NCI-H1092 (cell line): Measurements from ENCODE around the gene ZFP92.

Experiments used
- DNase-seq: peaks from one replicate; lab custom pipeline; 2025; lab: John Stamatoyannopoulos, UW

ZFP92 gene

DNA sequence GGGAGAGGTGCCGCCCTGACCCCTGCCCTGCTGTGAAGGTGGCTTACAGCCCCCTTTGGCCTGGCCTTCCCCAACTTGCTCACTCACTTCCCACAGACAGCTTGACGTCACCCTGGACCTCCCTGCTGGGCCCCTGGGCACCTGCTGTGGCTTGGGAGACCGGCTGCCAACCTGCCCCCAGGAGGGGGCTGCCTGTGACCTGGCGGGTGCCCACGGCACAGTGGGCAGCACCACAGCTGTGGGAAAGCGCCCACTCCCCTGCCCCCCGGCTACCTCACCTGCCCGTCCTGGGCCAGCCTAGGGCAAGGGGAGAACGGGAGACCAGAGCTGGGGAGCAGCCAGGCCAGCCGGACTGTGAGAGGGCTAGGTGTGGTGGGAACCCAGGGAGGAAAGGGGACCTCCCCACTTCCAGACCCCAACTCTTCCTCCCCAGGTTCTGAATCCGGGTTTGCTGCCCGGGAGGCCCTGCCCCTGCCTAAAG is 2.4 kb upstream of the ZFP92 start:
- DNase-seq: no peak

DNA sequence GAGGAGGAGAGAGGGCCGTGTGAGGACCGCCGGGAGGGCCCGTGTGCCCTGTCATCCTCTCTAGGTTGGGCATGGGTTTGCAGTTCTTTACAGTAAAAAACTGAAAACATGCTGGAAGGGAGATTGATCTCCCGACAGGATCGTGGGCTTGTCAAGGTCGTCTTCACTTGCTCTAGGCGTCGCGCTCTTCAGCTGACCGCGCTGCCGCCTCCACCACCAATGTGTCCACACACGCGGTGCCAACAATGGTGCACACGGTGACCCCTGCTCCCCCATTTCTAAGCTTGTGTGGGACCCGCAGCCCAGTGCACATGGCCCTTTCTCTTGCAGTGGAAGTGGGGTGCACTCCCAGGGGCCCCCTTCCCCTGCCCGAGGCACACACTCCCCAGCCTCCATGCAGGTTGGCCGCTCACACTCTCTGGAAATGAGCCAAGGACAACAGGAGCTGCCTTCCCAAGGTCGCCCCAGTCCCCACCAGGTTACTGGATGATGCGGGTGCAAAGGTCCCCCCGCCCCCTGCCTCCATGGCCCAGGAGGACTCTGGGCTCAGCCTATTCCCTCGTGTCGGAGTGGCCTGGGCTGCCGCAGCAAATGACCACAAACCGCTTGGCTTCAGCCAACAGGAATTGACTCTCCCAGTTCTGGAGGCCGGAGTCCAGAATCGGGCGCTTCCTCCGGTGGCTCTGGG is 1.7 kb upstream of the ZFP92 start:
- no peak for DNase-seq

DNA sequence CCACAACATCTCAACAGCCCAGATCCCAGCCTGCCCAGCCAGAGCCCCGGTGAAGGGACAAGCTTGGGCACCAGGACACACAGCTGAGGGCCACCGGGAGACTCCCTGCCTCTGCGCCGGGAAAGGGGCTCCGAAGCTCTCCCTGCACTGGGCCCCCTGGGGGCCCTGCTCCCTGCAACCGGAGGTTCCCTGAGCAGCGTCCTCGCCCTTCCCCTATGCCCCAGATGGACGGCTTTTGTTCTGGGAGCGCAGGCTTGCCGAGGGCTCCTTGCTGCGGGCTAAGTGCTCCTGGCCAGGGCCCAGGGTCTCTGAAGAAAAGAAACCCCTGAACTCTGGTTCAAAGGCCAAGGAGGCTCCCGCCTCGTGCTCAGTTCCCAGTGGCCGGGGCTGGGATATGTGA is 899 bp upstream of the ZFP92 start:
- DNase-seq: no peak

DNA sequence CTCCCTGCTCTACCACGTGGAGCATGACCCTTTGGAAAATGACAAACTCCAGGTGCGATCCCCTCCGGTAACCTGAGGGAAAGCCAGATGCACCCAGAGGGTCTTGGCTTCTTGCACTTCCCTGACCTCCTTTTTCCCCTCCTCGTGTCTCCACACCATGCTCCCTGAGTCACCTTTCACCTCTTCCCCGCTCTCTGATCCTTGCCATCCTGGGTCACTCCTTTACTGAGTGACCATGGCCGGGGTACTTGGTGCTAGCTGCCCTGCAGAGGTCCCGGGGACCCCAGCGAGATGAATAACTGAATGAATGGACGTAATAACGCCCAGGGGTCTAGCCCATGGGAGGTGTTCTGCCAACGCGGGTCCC is 401 bp upstream of the ZFP92 start:
- DNase-seq: no peak

DNA sequence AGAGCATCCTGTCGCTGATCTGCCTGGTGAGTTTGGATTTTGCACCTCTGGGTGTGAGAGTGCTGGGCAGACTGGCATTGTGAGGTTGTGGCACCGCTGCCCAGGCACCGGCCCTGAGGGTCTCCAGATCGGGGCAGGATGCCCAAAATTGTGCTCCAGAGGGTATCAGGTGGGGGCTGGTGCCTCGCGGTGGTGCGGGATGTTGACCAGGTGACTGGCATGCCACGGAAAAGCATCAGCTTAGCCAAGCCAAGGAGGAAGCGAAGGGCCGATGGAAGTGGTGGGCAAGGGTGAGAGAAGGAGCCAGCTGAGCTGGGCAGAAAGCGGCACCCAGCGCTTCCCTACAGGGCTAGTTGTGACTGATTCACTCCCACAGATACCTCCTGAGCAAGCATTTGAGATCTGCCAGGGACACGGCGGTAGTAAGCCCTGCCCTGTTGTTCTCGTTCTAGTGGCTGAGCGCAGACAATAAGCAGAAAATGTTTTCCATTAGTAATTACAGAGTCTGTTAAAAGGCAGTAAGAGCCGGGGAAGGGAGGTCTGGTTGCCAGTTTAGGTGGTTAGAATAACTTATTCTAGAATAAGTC is 809 bp downstream of the ZFP92 start:
- no peak for DNase-seq

DNA sequence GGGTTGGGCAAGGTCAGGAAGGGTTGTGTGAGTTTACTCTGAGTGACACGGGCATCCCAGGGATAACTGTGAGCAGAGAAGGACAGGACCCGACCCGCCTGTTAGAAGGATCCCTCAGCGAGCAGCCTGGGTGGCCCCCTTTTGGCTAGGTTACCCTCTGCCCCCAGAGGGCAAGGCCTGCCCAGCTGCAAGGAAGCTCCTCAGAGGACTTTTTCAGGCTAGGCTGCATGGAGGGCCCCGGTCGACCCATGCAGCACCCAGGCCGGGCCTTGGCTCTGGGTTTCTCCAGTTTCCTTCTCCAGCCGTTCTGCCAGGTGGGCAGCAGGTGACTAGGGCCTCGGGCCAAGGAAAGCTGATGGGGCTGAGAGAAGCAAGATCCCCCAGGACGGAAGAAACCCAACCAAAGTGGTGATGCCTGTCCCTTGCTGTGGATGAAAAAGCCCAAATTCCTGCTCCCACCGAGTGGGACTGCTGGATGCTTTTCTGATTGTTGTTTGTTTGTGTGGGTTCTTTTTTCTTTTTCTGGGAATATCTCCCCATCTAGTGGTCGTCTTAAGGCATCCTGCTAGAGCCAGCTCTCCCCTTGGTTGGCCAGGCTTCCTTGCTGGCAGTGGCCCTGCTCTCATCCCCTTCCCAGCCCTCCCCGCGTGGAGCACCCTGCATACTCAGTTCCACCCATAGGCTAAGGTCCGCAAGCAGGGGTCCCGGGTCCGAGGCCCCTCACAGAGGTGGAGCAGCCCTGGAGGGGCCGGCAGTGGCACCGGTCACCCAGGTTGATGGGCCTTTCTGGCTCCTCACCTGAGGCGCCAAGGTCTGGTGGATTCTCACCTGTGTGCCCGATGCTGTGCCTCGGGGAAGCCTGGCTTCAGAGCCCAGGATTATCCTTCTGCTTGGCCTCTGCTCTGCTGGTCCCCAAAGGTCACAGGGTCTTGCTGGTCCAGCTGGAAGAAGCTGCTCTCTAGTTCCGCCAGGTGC is 1.8 kb downstream of the ZFP92 start:
- DNase-seq: no peak

DNA sequence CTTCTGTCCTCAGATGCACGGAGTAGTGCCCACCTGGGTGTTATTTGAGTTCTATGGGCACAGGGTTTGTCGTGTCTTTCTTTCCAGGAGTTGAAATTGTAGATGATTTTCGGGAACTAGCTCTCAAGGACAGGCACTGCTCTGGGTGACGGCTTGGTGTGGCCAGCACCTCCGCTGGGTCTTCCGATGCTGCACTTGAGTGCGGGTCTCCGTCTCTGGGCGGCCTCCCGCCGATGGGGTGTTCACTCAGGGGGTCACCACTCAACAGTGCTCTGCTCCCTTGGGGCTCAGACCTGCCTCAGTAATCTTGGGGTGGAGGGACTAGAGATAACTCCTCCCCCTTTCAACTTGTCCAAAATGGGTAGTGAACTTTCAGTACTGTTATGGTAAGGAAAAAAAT is 2.5 kb downstream of the ZFP92 start:
- DNase-seq: no peak

DNA sequence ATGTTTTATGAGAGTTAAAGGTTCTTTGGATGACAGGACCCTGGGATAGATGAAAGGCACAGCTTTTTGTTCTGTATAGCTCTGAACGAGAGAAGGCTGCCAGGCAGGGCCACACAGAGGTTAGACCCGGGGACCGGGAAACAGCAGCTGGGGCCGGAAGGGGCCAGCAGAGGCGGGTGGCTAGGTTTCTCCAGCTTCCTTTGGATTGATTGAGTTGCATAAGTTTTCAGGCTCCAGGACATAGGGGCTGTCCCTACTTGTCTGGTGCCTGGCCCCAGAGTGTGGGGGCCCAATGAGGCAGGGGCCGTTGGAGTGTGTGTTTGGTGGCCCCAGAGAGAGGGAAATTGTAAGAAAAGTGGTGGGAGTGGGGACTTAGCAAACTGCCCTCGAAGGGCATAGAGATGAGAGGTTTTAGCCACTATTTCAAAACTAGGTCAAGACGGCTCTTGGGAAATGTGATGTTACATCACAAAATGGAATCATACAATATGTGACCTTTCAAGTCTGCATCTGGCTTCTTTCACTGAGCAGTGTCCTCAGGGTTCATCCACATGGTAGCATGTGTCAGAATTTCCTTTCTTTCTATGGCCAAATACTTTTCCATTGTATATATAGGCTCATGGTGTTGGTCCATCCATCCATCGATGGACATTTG is 3.7 kb downstream of the ZFP92 start:
- no peak for DNase-seq

DNA sequence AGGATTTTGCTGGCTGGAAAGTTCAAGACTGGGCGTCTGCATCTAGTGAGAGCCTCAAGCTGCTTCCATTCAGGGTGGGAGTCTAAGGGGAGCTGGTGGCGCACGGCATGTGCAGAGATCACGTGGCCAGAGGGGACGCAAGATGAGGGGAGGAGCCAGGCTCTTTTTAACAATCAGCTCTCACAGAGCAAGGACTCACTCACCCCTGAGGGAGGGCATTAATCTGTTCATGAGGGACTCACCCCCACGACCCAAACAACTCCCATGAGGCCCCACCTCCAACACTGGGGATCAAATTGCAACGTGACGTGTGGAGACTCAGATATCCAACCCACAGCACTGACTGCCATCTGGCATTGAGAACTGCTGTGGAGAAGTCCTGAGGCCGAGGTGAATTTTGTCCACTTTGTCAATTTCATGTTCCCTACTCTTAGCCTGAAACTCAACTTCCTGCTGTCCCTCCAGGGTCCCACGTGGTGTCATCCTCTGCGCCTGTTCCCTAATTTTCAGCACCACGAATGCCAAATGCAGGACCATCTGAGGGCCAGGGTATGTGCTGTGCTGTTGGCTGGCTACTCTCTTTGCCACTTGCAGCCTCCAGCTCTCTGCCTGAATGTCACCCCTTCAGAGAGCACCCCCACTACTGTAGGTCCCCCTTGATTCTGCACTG is 5.6 kb downstream of the ZFP92 start:
- no peak for DNase-seq

DNA sequence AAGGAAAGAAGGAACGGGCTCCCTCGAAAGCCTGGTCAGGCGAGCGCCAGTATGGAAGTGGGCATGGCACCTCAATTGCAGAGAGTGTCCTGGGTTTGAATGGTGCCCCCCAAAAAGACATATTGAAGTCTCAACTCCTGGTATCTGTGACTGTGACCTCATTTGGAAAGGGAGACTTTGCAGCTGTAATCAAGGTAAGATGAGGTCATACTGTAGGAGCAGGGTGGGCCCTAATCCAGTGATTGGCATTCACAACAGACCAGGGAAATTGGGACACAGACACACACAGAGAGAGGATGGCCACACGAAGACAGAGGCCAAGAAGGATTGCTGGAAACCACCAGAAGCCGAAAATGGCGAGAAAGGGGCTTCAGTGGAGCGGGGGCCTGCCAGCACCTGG is 6.4 kb downstream of the ZFP92 start:
- DNase-seq: no peak

DNA sequence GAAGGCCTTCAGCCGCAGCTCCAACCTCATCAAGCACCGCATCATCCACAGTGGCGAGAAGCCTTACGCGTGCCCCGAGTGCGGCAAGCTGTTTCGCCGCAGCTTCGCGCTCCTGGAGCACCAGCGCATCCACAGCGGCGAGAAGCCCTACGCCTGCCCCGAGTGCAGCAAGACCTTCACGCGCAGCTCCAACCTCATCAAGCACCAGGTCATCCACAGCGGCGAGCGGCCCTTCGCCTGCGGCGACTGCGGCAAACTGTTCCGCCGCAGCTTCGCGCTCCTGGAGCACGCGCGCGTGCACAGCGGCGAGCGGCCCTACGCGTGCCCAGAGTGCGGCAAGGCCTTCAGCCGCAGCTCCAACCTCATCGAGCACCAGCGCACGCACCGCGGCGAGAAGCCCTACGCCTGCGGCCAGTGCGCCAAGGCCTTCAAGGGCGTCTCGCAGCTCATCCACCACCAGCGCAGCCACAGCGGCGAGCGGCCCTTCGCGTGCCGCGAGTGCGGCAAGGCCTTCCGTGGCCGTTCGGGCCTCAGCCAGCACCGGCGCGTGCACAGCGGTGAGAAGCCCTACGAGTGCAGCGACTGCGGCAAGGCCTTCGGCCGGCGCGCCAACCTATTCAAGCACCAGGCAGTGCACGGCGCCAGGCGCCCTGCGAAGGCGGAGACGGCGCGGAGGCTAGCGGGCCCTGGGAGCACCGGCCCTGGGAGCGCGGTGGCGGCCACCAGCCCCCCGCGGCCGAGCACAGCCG is 9.8 kb downstream of the ZFP92 start:
- DNase-seq: no peak

DNA sequence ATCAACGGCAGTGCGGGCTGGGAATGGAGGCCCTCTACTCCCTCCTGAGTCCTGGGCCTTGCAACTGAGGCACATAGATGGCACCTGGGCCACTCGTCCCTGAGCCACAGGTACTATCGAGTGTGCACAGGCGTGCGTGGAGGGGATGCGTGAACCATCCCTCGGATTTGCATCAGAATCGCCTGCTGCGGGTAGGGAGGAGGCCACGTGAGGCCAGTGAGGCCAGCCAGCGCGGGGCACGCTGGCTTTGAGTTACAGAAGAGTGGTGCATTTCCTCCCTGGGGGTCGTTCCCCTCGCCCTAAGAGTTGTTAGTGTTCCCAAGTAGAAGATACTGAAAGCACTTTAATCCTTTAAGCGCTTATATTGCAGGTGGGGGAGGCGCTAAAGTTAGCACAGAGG is 10.6 kb downstream of the ZFP92 start:
- DNase-seq: no peak

DNA sequence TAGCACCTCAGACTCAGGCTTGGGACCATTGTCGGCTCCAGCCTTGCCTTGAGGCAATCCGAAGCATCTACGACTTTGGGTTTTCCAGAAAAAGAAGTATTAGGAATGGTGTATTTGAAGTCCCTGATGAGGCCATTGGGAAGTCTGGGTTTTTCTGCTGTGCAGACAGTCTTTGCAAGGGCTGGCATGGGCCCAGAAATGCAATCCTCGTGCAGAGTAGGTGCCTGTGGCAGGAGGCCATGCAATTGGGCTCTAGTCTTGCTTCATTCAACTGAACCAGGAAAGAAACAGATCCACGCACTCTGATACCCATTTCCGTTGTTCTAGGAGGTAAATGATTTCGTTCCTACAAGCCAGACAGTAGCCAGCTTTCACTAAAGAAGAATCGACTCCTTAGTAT is 12.4 kb downstream of the ZFP92 start:
- DNase-seq: no peak

DNA sequence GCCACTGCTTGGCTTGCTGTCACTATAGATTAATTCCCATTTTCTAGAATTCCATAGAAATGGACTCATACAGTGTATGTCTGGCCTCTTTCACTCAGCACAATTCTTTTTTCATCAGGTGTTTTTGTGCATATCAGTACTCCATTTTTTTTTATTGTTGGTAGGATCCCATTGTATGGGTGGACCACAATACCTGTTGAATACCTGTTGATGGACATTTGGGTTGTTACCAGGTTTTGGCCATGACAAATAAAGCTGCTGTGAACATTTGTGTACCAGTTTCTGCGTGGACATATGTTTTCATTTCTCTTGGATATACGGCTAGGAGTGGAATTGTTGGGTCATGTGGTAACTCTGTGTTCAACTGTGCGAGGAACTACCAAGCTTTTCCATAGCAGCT is 14.9 kb downstream of the ZFP92 start:
- DNase-seq: no peak

DNA sequence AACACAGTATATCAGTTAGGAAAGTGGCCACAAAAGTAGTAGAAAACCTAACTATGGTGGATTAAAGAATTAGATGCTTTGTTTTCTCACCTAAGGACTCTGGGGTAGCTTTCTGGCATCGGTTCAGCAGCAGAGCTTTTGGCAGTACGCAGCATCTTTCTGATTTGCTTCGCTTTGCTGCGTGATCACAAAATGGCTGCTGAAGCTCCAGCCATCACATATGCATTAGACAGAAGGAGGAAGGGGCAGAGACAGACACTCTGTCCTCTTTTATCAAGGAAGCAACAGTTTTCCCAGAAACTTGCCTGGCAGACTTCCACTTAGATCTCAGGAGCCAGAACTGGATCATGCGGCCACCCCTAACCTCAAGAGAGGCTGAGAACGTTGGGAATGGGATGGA is 19.5 kb downstream of the ZFP92 start:
- no peak for DNase-seq

DNA sequence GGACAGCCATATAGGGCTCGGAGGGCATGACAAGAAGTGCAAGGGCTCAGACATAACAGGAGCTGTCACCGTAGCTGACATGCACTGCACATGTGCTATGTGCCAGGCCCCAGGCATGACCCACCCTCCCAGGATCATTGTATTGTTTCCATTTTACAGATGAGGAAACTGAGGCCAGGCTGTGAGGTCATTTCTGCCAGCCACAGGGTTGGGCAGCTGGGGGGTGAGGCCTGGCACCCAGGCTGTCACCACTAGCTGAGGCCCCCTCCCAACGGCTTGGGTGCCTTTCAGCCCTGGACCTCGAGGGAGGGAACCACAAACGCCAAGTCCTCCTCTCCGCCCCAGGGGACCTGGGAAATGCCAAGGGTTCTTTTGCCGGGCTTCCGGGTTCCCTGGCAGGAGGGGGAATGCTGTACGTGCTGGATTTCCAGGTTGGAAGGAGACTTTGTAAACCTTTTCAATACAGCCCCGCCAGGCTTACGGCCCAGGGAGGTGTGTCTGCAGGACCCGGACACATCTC is 21.9 kb downstream of the ZFP92 start:
- no peak for DNase-seq

DNA sequence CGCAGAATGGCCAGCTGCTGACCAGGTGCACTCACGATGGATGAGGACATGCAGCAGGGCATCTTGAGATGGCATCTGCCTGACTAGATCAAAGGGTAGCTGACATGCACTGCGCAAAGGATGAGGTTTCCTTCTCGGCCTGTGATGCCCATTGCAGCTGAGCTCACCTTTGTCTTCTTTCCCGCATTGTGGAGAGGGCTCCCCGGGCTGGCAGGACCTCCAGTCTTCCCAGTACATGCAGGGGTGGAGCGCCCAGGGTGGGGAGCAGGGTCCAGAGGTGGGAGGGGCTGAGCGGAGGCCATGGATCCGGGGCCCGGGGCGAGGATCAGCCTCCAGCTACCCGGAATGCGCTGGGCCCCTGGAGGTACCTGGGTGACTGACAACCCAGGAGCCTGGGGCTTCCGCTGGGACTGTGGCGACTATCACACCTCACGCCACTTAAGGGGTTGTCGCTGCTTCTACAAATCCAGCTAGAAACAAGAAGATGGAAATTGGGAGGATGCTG is 22.6 kb downstream of the ZFP92 start:
- no peak for DNase-seq

DNA sequence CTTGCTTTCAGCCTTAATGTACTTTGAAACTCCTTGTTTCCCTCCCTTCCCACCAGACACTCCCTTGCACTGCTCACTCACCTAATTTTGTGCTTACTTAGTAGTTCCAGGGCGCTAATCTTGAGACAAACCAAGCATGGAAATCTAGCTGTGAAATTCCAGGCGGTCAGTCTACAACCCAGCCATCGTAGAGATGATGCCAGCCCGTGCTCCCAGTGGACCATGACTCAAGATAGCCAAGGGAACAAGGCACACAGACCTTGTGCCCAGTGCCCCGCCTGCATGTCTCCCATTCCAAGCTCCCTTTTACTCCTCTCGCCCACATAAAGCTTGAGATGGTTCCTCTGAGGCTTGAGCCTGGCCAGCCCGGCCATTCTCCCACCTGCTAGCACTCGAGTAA is 23.5 kb downstream of the ZFP92 start:
- DNase-seq: no peak

DNA sequence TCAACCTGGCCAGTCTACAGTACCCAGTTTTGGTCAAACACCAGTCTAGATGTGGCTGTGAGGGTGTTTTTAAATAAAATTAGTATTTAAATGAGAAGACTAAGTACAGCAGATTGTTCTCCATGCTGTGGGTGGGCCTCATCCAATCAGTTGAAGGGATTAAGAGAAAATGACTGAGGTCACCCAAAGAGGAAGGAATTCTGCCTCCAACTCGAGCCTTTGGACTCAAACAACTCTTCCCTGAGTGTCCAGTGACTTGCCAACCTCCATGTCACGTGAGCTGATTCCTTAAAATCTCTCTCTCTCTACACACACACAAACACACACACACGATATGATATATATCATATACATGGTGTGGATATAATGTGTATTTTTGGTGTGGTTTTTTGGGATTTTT is 24.6 kb downstream of the ZFP92 start:
- DNase-seq: no peak

DNA sequence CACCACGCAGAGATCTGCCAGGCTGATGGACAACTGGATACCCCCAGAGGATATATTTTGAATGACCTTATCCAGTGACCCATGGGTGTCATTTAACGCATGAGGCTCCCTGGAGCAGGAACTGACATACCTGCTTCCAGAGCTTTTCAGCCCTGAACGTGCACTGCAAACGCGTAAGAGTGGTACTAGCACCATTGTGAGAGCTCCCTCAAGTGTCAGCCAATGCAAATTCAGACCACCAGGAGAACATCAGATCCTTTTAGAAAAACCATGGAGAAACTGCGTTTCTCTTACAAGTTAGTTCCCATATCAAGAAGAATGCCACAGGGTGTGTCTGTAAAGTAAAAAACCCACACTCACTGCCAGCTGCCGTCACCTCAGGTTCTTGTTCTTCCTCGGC is 27.3 kb downstream of the ZFP92 start:
- DNase-seq: no peak

DNA sequence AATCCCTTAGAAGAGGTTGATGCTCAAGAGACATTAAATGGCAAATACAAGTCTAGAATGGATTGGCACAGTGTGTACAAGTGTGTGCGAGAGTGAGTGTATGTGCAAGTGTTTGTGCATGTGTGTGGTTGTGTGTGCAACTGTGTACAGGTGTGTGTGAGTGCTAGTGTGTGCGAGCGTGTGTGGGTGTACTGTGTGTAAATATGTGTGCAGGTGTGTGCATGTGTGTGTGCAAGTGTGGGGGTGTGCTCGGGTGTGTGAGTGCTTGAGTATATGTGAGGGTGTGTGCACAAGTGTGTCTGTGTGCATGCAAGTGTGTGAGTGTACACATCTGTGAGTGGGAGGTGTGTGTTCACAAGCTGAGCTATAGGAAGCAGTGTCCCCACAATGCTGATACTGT is 28.7 kb downstream of the ZFP92 start:
- DNase-seq: no peak
